Adrenal gland (tissue), 12 donors: ENCODE measurements around the gene INSRR. TPM values are rescaled to one million over a fixed set of nuclear protein-coding genes. Genes with fewer than 3 reads are reported as not detected.

Experiments
- DNase-seq, 7 donors: peaks; one replicate each; pipeline ENCODE4 v3.0.0-alpha.2; 2019 to 2020
- H3K27ac ChIP-seq, 5 donors: fragments of 200-600 bp; sonication (generic) in 4 of 5; 1 replicate in 3 of 5; 2 replicates in 2 of 5; pipeline versions ENCODE4 v1.5.1 to v1.8.0; 2016 to 2020; ENCODE audit warnings: mild to moderate bottlenecking in 1 of 5
- H3K27me3 ChIP-seq: fragments of 200-600 bp; 2 replicates; pipeline ENCODE4 v1.8.0; 2021
- H3K36me3 ChIP-seq, 2 donors: fragments of 200-600 bp; replicated peaks in 1 of 2; 1 replicate in 1 of 2; 2 replicates in 1 of 2; pipeline versions ENCODE4 v1.5.1 to v1.8.0; 2018 to 2022
- H3K4me1 ChIP-seq, 2 donors: fragments of 200-600 bp; replicated peaks in 1 of 2; 1 replicate in 1 of 2; 2 replicates in 1 of 2; pipeline versions ENCODE4 v1.5.1 to v1.8.0; 2018 to 2021
- H3K4me3 ChIP-seq, 4 donors: fragments of 200-600 bp; sonication (generic) in 3 of 4; one replicate each; pipeline ENCODE4 v1.5.1; 2016 to 2018
- H3K9me3 ChIP-seq, 3 donors: fragments of 200-600 bp; sonication (generic) in 1 of 3; replicated peaks in 1 of 3; 1 replicate in 2 of 3; 2 replicates in 1 of 3; pipeline versions ENCODE4 v1.5.1 to v1.8.0; 2016 to 2021
- POLR2A ChIP-seq, 2 donors: fragments of 450-650 bp; IDR thresholded peaks; one replicate each; pipeline ENCODE4 v1.6.1; 2017; ENCODE audit warnings: antibody characterized with exemption in 2 of 2, mild to moderate bottlenecking in 2 of 2, moderate library complexity in 1 of 2
- WGBS, 4 donors: extraction: QIAGEN DNeasy Blood & Tissue Kit in 2 of 4; methylation state at CpG; one replicate each; pipeline versions ENCODE4 v1.1.5 to v1.1.7; 2013 to 2017; 5-methylcytosine and 5-hydroxymethylcytosine counted together
- intact Hi-C, 2 donors: fragments of 100-400 bp; cut with DNase I; formaldehyde crosslinking; loops; one replicate each; pipeline versions ENCODE4 v1.14.1 to v1.15.0; 2022 to 2023
- polyA plus RNA-seq, 3 donors: library from polyadenylated mRNA; stranded (reverse); fragments of 200-250 nt in 2 of 3; fragments of 350-450 nt in 1 of 3; fragmentation: Illumina TruSeq in 1 of 3; extraction: RNeasy Lipid Tissue Mini Kit (QIAGEN cat#74804) in 1 of 3; gene quantifications; one replicate each; pipeline ENCODE4 v1.2.3, GENCODE V29; 2013 to 2014
- total RNA-seq, 9 donors: library from RNA; depleted of rRNA in 4 of 9; stranded (reverse); fragments of >200 nt in 4 of 9; fragments of 120-200 nt in 1 of 9; fragmentation: NEBNext Ultra II Directional in 1 of 9; extraction: Animal tissue kit (Norgen Biotek cat#: 25700) in 1 of 9; gene quantifications; one replicate each; pipeline versions ENCODE4 v1.1.0 to v1.2.4, GENCODE V29; 2013 to 2023
- TF ChIP-seq, protein P1 (sequence below), 6 experiments: fragments of 450-650 bp in 4 of 6; fragments of 200-600 bp in 2 of 6; sonication (generic) in 1 of 6; IDR thresholded peaks; 1 replicate in 5 of 6; 2 replicates in 1 of 6; pipeline versions ENCODE4 v1.5.1 to v1.8.0; 2016 to 2021; ENCODE audit warnings: antibody characterized with exemption in 6 of 6, mild to moderate bottlenecking in 2 of 6, moderate library complexity in 1 of 6
- donor health status: healthy with polysubstance abuse.
- donor health status: Bipolar disorder and iron deficiency.
- donor health status: DM: yes; HTN: yes; CAD: no.
- donor health status: DM: no; HTN: no; CAD: no.
- donor health status: DM: no; HTN: no; CAD: no.
- donor health status: DM: yes; HTN: yes; CAD: no.

The INSRR gene
- total and polyA plus RNA-seq, 12 donors: 0.04 to 8.7 (median 0.35) TPM; not detected in 2

DNA sequence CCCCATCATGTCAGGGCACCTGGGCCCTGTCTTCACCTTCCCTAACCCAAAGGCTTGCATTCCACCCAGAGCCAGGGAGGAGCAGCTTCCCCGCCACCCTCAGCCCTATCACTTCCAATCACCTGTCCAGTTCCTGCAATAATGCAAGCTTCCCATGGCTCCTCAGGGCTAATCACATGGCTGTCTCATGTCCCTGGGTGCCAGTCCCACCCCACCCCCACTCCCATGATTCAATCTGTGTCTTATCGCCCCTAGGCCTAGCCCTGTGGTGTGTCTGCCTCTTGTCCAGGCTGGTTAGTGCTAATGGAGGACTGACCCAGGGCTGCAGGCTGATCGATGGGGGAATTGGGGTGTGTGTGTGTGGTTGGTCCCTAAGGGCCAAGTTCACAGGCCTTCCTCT is 23.6 kb upstream of the INSRR start:
- Histone ChIP-seq H3K4me3 (no peak overlapping the region), H3K4me1 (no peaks in the 10 kb centered on the region), H3K27me3 (no peaks in the 10 kb centered on the region), H3K9me3 (no peaks in the 10 kb centered on the region), H3K36me3 (no peaks in the 10 kb centered on the region), H3K27ac (no peak overlapping the region)
- intact Hi-C loops: no loop called here
- WGBS, 4 donors: 61 to 77% (median 71%) methylated on average over 3 of the region's 3 CpGs
- TF ChIP-seq, protein P1, sequence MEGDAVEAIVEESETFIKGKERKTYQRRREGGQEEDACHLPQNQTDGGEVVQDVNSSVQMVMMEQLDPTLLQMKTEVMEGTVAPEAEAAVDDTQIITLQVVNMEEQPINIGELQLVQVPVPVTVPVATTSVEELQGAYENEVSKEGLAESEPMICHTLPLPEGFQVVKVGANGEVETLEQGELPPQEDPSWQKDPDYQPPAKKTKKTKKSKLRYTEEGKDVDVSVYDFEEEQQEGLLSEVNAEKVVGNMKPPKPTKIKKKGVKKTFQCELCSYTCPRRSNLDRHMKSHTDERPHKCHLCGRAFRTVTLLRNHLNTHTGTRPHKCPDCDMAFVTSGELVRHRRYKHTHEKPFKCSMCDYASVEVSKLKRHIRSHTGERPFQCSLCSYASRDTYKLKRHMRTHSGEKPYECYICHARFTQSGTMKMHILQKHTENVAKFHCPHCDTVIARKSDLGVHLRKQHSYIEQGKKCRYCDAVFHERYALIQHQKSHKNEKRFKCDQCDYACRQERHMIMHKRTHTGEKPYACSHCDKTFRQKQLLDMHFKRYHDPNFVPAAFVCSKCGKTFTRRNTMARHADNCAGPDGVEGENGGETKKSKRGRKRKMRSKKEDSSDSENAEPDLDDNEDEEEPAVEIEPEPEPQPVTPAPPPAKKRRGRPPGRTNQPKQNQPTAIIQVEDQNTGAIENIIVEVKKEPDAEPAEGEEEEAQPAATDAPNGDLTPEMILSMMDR (IDR thresholded peaks at IDR 0.05): no peak
- TF ChIP-seq POLR2A (IDR thresholded peaks at IDR 0.05): no peak
- DNase-seq: no peak

DNA sequence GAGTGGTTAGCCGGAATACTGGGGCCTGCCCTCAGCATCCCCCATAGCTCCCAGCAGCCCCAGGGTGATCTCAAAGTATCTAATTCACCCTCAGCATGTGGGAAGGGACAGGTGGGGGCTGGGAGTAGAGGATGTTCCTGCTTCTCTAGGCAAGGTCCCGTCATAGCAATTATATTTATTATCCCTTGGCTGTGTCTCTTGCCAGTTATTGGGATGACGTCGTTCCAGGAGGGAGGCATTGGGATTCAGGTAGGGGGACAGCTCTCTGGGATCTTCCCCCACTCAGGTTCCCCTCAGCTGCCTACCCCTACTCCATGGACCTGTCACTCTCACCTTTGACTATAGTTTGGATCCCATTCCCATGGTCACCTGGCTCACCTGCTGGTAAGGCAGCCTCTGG is 22.7 kb upstream of the INSRR start:
- no peak overlapping the region for H3K27ac ChIP-seq
- 51 to 70% (median 61%) methylated on average over 3 to 4 of the region's 4 CpGs for WGBS, 4 donors
- intact Hi-C loops: no loop called here
- no peak overlapping the region for H3K4me3 ChIP-seq
- TF ChIP-seq POLR2A (IDR thresholded peaks at IDR 0.05): no peak
- TF ChIP-seq, protein P1 (IDR thresholded peaks at IDR 0.05): no peak
- no peaks in the 10 kb centered on the region for H3K9me3 ChIP-seq
- H3K36me3 ChIP-seq: no peaks in the 10 kb centered on the region
- no peaks in the 10 kb centered on the region for H3K4me1 ChIP-seq
- H3K27me3 ChIP-seq: no peaks in the 10 kb centered on the region
- no peak for DNase-seq

DNA sequence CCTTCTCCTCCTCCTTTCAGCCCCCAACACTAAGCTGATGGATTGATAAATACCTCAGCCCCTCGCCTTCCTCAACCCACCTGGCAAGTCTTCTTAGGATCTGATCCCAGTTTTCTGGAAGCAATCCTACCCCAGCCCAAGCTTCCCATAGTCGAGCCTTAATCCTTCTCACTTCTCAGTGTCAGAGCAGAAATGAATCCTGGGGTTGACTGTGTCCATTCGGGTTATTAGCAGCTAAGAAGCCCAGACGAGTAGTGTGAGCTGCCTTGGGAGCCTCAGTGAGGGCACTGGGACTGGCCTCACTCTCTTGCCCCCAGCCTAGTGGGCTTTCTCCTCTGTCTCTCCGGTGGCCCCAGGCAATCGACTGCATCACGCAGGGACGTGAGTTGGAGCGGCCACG is 22.2 kb upstream of the INSRR start:
- WGBS, 4 donors: 49 to 71% (median 69%) methylated on average over 7 to 10 of the region's 10 CpGs
- H3K36me3 ChIP-seq: no peaks in the 10 kb centered on the region
- no peak overlapping the region for H3K4me3 ChIP-seq
- no peaks in the 10 kb centered on the region for H3K9me3 ChIP-seq
- DNase-seq: no peak
- no peak overlapping the region for H3K27ac ChIP-seq
- no peaks in the 10 kb centered on the region for H3K4me1 ChIP-seq
- intact Hi-C loops: no loop called here
- H3K27me3 ChIP-seq: no peaks in the 10 kb centered on the region
- TF ChIP-seq POLR2A (IDR thresholded peaks at IDR 0.05): no peak
- TF ChIP-seq, protein P1 (IDR thresholded peaks at IDR 0.05): no peak

DNA sequence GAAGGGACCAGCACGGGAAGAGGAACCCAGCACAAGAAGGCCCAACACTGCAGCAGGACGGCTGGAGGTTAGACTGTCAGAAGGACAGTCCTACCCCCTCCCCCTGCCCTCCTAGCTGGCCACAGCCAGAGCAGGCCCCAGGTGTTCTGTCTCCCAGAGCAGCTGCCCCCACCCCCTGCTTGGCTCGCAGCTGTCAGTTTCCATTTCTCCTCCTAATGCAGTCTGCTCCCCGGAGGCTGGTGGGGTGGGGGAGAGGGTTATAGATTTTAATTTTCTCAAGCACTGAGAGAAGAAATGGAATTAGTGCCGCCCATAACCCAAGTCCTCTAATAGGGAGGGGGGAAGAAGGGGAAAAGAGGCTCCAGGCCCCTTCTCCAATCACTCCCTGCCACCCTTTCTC is 21.6 kb upstream of the INSRR start:
- DNase-seq: no peak
- H3K9me3 ChIP-seq: no peaks in the 10 kb centered on the region
- WGBS, 4 donors: 57 to 84% (median 68%) methylated on average over 2 to 5 of the region's 5 CpGs
- intact Hi-C loops: no loop called here
- no peaks in the 10 kb centered on the region for H3K27me3 ChIP-seq
- H3K4me3 ChIP-seq: no peak overlapping the region
- no peaks in the 10 kb centered on the region for H3K36me3 ChIP-seq
- H3K4me1 ChIP-seq: no peaks in the 10 kb centered on the region
- TF ChIP-seq, protein P1 (IDR thresholded peaks at IDR 0.05): no peak
- no peak for TF ChIP-seq POLR2A (IDR thresholded peaks at IDR 0.05)
- H3K27ac ChIP-seq: no peak overlapping the region
